HUES6 (cell line): Measurements from ENCODE around the gene KLHL40.

Experiments used
- H3K27ac ChIP-seq: 2 replicates; pipeline ENCODE4 v1.7.0; 2013; ENCODE audit warnings: low read depth, mild to moderate bottlenecking, low read length, inconsistent platforms
- H3K27me3 ChIP-seq: 2 replicates; pipeline ENCODE4 v1.6.1; 2013; ENCODE audit warnings: low read length; ENCODE audit not compliant: control insufficient read depth, insufficient read depth
- H3K36me3 ChIP-seq: 2 replicates; pipeline ENCODE4 v1.6.1; 2013; ENCODE audit warnings: low read length; ENCODE audit not compliant: control insufficient read depth, insufficient read depth
- H3K4me1 ChIP-seq: 2 replicates; pipeline ENCODE4 v1.6.1; 2013; ENCODE audit warnings: low read length; ENCODE audit not compliant: control insufficient read depth, insufficient read depth
- H3K4me3 ChIP-seq: 2 replicates; pipeline ENCODE4 v1.5.1; 2013; ENCODE audit warnings: low read depth, low read length
- H3K9ac ChIP-seq: one replicate; pipeline ENCODE4 v1.6.1; 2013; ENCODE audit warnings: mild to moderate bottlenecking, low read length
- H3K9me3 ChIP-seq: 2 replicates; pipeline ENCODE4 v1.6.1; 2013; ENCODE audit warnings: low read depth, low read length; ENCODE audit not compliant: control insufficient read depth, insufficient read depth

KLHL40 gene

GRCh38 chr3:42708611-42709151, 23.3 kb downstream of the KLHL40 start:
- Histone ChIP-seq H3K27ac (no peak overlapping the region), H3K9ac (no peak overlapping the region), H3K36me3 (no peaks in the 10 kb centered on the region), H3K9me3 (no peaks in the 10 kb centered on the region), H3K27me3 (no peaks in the 10 kb centered on the region), H3K4me1 (0 out of 2 replicates have a peak, but pooled peaks cover 3% of the 10 kb centered on the region), H3K4me3 (no peak overlapping the region)

GRCh38 chr3:42709621-42710020, 24.3 kb downstream of the KLHL40 start:
- no peak overlapping the region for H3K4me3 ChIP-seq
- 0 out of 2 replicates have a peak, but pooled peaks cover 3% of the 10 kb centered on the region for H3K4me1 ChIP-seq
- H3K27ac ChIP-seq: no peak overlapping the region
- no peaks in the 10 kb centered on the region for H3K36me3 ChIP-seq
- H3K27me3 ChIP-seq: no peaks in the 10 kb centered on the region
- no peak overlapping the region for H3K9ac ChIP-seq
- H3K9me3 ChIP-seq: no peaks in the 10 kb centered on the region

GRCh38 chr3:42710323-42711021, 25.1 kb downstream of the KLHL40 start:
- H3K27me3 ChIP-seq: no peaks in the 10 kb centered on the region
- no peak overlapping the region for H3K27ac ChIP-seq
- H3K9me3 ChIP-seq: no peaks in the 10 kb centered on the region
- H3K9ac ChIP-seq: no peak overlapping the region
- H3K4me1 ChIP-seq: 0 out of 2 replicates have a peak, but pooled peaks cover 3% of the 10 kb centered on the region
- no peak overlapping the region for H3K4me3 ChIP-seq
- no peaks in the 10 kb centered on the region for H3K36me3 ChIP-seq

GRCh38 chr3:42711491-42712343, 26.4 kb downstream of the KLHL40 start:
- H3K27ac ChIP-seq: no peak overlapping the region
- no peak overlapping the region for H3K9ac ChIP-seq
- 0 out of 2 replicates have a peak, but pooled peaks cover 3% of the 10 kb centered on the region for H3K4me1 ChIP-seq
- no peaks in the 10 kb centered on the region for H3K9me3 ChIP-seq
- no peaks in the 10 kb centered on the region for H3K27me3 ChIP-seq
- no peaks in the 10 kb centered on the region for H3K36me3 ChIP-seq
- no peak overlapping the region for H3K4me3 ChIP-seq

GRCh38 chr3:42712344-42712648, 27.0 kb downstream of the KLHL40 start:
- no peaks in the 10 kb centered on the region for H3K9me3 ChIP-seq
- H3K36me3 ChIP-seq: no peaks in the 10 kb centered on the region
- no peak overlapping the region for H3K27ac ChIP-seq
- 0 out of 2 replicates have a peak, but pooled peaks cover 3% of the 10 kb centered on the region for H3K4me1 ChIP-seq
- H3K27me3 ChIP-seq: no peaks in the 10 kb centered on the region
- H3K4me3 ChIP-seq: no peak overlapping the region
- no peak overlapping the region for H3K9ac ChIP-seq

- Histone ChIP-seq H3K27ac (no peak overlapping the region), H3K36me3 (no peaks in the 10 kb centered on the region), H3K4me3 (no peak overlapping the region), H3K9me3 (no peaks in the 10 kb centered on the region), H3K9ac (no peak overlapping the region), H3K4me1 (0 out of 2 replicates have a peak, but pooled peaks cover 3% of the 10 kb centered on the region), H3K27me3 (no peaks in the 10 kb centered on the region)
These were observed 27.5 kb downstream of the KLHL40 start for GRCh38 chr3:42712688-42713372.

- Histone ChIP-seq H3K36me3 (no peaks in the 10 kb centered on the region), H3K9ac (no peak overlapping the region), H3K4me1 (0 out of 2 replicates have a peak, but pooled peaks cover 3% of the 10 kb centered on the region), H3K27ac (no peak overlapping the region), H3K27me3 (no peaks in the 10 kb centered on the region), H3K4me3 (no peak overlapping the region), H3K9me3 (no peaks in the 10 kb centered on the region)
These were observed 28.4 kb downstream of the KLHL40 start for GRCh38 chr3:42713747-42714146.

GRCh38 chr3:42714171-42714852, 29.0 kb downstream of the KLHL40 start:
- H3K36me3 ChIP-seq: no peaks in the 10 kb centered on the region
- H3K27me3 ChIP-seq: no peaks in the 10 kb centered on the region
- no peak overlapping the region for H3K27ac ChIP-seq
- no peaks in the 10 kb centered on the region for H3K9me3 ChIP-seq
- 0 out of 2 replicates have a peak, but pooled peaks cover 3% of the 10 kb centered on the region for H3K4me1 ChIP-seq
- H3K4me3 ChIP-seq: no peak overlapping the region
- no peak overlapping the region for H3K9ac ChIP-seq

GRCh38 chr3:42717306-42717705, 32.0 kb downstream of the KLHL40 start:
- Histone ChIP-seq H3K36me3 (no peaks in the 10 kb centered on the region), H3K27me3 (no peaks in the 10 kb centered on the region), H3K4me3 (no peak overlapping the region), H3K27ac (no peak overlapping the region), H3K9ac (no peak overlapping the region), H3K4me1 (no peaks in the 10 kb centered on the region), H3K9me3 (no peaks in the 10 kb centered on the region)

- no peaks in the 10 kb centered on the region for H3K36me3 ChIP-seq
- H3K4me1 ChIP-seq: no peaks in the 10 kb centered on the region
- H3K27me3 ChIP-seq: no peaks in the 10 kb centered on the region
- no peaks in the 10 kb centered on the region for H3K9me3 ChIP-seq
- H3K27ac ChIP-seq: no peak overlapping the region
- no peak overlapping the region for H3K4me3 ChIP-seq
- no peak overlapping the region for H3K9ac ChIP-seq
These were observed 33.0 kb downstream of the KLHL40 start for GRCh38 chr3:42718338-42718737.
